GM19240 (cell line): Measurements from ENCODE around the gene RCC2.
A peak's percentile ranks its signal among the peaks of the same experiment; 100 is the strongest.
"Not testable (repeated sequence)": the region's sequence is repeated elsewhere in the genome, so short reads cannot be mapped to it uniquely, and the experiment has no call there.

ENCODE experiments used
- DNase-seq: peaks from one replicate; pipeline ENCODE4 v3.0.0; 2011; ENCODE audit warnings: low spot score; ENCODE audit not compliant: insufficient read length

Gene RCC2

GRCh38 chr1:17439250-17440073 is at the start of gene RCC2:
TSS of gene RCC2 (minus strand) at chr1:17439677. CDS start at chr1:17438514, 1,163 bp downstream.
- peak; percentile 79 for DNase-seq

GRCh38 chr1:17486242-17486641 is 46.8 kb upstream of the RCC2 start:
- DNase-seq: no peak

GRCh38 chr1:17485281-17485680 is 45.8 kb upstream of the RCC2 start:
- DNase-seq: no peak

GRCh38 chr1:17481981-17482380 is 42.5 kb upstream of the RCC2 start:
- not testable (repeated sequence) for DNase-seq

GRCh38 chr1:17480846-17481245 is 41.4 kb upstream of the RCC2 start:
- DNase-seq: no peak

- DNase-seq: no peak
Observed at GRCh38 chr1:17475752-17476151, 36.3 kb upstream of the RCC2 start.

- not testable (repeated sequence) for DNase-seq
Observed at GRCh38 chr1:17474836-17475555, 35.5 kb upstream of the RCC2 start.

- DNase-seq: no peak
Observed at GRCh38 chr1:17472814-17473213, 33.3 kb upstream of the RCC2 start.

GRCh38 chr1:17471393-17471792 is 31.9 kb upstream of the RCC2 start:
- DNase-seq: no peak

GRCh38 chr1:17470021-17470799 is 30.7 kb upstream of the RCC2 start:
- no peak for DNase-seq

- DNase-seq: not testable (repeated sequence)
Observed at GRCh38 chr1:17468357-17469265, 29.1 kb upstream of the RCC2 start.

- DNase-seq: no peak
Observed at GRCh38 chr1:17466359-17466758, 26.9 kb upstream of the RCC2 start.

GRCh38 chr1:17465228-17465627 is 25.8 kb upstream of the RCC2 start:
- no peak for DNase-seq

- no peak for DNase-seq
Observed at GRCh38 chr1:17463991-17464390, 24.5 kb upstream of the RCC2 start.

- no peak for DNase-seq
Observed at GRCh38 chr1:17462669-17463068, 23.2 kb upstream of the RCC2 start.

- DNase-seq: no peak
Observed at GRCh38 chr1:17460219-17460618, 20.7 kb upstream of the RCC2 start.

- DNase-seq: no peak
Observed at GRCh38 chr1:17458794-17459193, 19.3 kb upstream of the RCC2 start.

- DNase-seq: no peak
Observed at GRCh38 chr1:17452686-17453085, 13.2 kb upstream of the RCC2 start.

- not testable (repeated sequence) for DNase-seq
Observed at GRCh38 chr1:17452203-17452602, 12.7 kb upstream of the RCC2 start.

GRCh38 chr1:17451731-17452130 is 12.3 kb upstream of the RCC2 start:
- no peak for DNase-seq

GRCh38 chr1:17447501-17447992 is 8.1 kb upstream of the RCC2 start:
- no peak for DNase-seq
